ENCODE data around the gene SCYGR3.
"Not testable (repeated sequence)": the region's sequence is repeated elsewhere in the genome, so short reads cannot be mapped to it uniquely, and the experiment has no call there.

The SCYGR3 gene

GRCh38 chr2:227612546-227613271 lies 1.9 kb downstream of the SCYGR3 start:
- DNase-seq = no peak

GRCh38 chr2:227610123-227610522 lies 4.5 kb downstream of the SCYGR3 start:
- no peak for DNase-seq

- DNase-seq = peak; percentile 23
Measured at GRCh38 chr2:227608561-227609338, 5.9 kb downstream of the SCYGR3 start.

GRCh38 chr2:227607941-227608340 lies 6.7 kb downstream of the SCYGR3 start:
- DNase-seq = no peak

GRCh38 chr2:227606476-227606875 lies 8.2 kb downstream of the SCYGR3 start:
- no peak for DNase-seq

- DNase-seq = no peak
Measured at GRCh38 chr2:227602358-227602757, 12.3 kb downstream of the SCYGR3 start.

- DNase-seq = not testable (repeated sequence)
Measured at GRCh38 chr2:227598835-227599503, 15.7 kb downstream of the SCYGR3 start, which contains the start of gene SCYGR2. Gene SCYGR2 (plus strand): TSS chr2:227598893. CDS start chr2:227598893, 0 bp downstream.

- no peak for DNase-seq
Measured at GRCh38 chr2:227597998-227598397, 16.6 kb downstream of the SCYGR3 start.

- DNase-seq = no peak
Measured at GRCh38 chr2:227597036-227597435, 17.6 kb downstream of the SCYGR3 start.

- DNase-seq = no peak
Measured at GRCh38 chr2:227595797-227596196, 18.8 kb downstream of the SCYGR3 start.

- DNase-seq = no peak
Measured at GRCh38 chr2:227592694-227593387, 21.8 kb downstream of the SCYGR3 start.

GRCh38 chr2:227582369-227582768 lies 32.3 kb downstream of the SCYGR3 start:
- no peak for DNase-seq

- DNase-seq = no peak
Measured at GRCh38 chr2:227579791-227580190, 34.8 kb downstream of the SCYGR3 start.

GRCh38 chr2:227578642-227579041 lies 36.0 kb downstream of the SCYGR3 start:
- DNase-seq = no peak

GRCh38 chr2:227577555-227577954 lies 37.1 kb downstream of the SCYGR3 start:
- DNase-seq = no peak

- DNase-seq = no peak
Measured at GRCh38 chr2:227576812-227577211, 37.8 kb downstream of the SCYGR3 start.

GRCh38 chr2:227576110-227576509 lies 38.5 kb downstream of the SCYGR3 start:
- DNase-seq = no peak

- DNase-seq = no peak
Measured at GRCh38 chr2:227570615-227571014, 44.0 kb downstream of the SCYGR3 start.

GRCh38 chr2:227568852-227569169 lies 45.8 kb downstream of the SCYGR3 start:
- DNase-seq = no peak

- no peak for DNase-seq
Measured at GRCh38 chr2:227566012-227566411, 48.6 kb downstream of the SCYGR3 start.

- no peak for DNase-seq
Measured at GRCh38 chr2:227565080-227565479, 49.6 kb downstream of the SCYGR3 start.

Data from KG1 (cell line).